ENCODE measurements around the gene CLDN15.
A peak's percentile ranks its signal among the peaks of the same experiment; 100 is the strongest.
"Not testable (repeated sequence)": the region's sequence is repeated elsewhere in the genome, so short reads cannot be mapped to it uniquely, and the experiment has no call there.

The CLDN15 gene

DNA sequence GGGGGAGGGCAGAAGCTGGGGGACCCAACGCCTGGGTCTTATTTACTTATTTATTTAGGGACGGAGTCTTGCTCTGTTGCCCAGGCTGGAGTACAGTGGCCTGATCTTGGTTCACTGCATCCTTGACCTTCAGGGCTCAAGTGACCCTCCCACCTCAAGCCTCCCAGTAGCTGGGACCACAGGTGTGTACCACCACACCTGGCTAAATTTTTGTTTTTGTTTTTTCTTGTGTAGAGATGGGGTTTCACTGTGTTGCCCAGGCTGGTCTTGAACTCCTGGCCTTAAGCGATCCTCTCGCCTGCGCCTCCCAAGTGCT, 35.0 kb downstream of the CLDN15 start:
- no peak for DNase-seq
- Histone ChIP-seq H3K36me3 (peaks cover 11% of the 10 kb centered on the region), H3K27me3 (ENCODE audit: insufficient read depth, low read depth, severe bottlenecking) (peaks cover 10% of the 10 kb centered on the region), H3K4me3 (ENCODE audit: low read depth, low read length) (no peak overlapping the region), H3K9me3 (ENCODE audit: severe bottlenecking) (no peaks in the 10 kb centered on the region), H3K27ac (no peak overlapping the region)
- TF ChIP-seq, protein P1, sequence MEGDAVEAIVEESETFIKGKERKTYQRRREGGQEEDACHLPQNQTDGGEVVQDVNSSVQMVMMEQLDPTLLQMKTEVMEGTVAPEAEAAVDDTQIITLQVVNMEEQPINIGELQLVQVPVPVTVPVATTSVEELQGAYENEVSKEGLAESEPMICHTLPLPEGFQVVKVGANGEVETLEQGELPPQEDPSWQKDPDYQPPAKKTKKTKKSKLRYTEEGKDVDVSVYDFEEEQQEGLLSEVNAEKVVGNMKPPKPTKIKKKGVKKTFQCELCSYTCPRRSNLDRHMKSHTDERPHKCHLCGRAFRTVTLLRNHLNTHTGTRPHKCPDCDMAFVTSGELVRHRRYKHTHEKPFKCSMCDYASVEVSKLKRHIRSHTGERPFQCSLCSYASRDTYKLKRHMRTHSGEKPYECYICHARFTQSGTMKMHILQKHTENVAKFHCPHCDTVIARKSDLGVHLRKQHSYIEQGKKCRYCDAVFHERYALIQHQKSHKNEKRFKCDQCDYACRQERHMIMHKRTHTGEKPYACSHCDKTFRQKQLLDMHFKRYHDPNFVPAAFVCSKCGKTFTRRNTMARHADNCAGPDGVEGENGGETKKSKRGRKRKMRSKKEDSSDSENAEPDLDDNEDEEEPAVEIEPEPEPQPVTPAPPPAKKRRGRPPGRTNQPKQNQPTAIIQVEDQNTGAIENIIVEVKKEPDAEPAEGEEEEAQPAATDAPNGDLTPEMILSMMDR (IDR thresholded peaks at IDR 0.05; ENCODE audit: low read depth, low read length): no peak

DNA sequence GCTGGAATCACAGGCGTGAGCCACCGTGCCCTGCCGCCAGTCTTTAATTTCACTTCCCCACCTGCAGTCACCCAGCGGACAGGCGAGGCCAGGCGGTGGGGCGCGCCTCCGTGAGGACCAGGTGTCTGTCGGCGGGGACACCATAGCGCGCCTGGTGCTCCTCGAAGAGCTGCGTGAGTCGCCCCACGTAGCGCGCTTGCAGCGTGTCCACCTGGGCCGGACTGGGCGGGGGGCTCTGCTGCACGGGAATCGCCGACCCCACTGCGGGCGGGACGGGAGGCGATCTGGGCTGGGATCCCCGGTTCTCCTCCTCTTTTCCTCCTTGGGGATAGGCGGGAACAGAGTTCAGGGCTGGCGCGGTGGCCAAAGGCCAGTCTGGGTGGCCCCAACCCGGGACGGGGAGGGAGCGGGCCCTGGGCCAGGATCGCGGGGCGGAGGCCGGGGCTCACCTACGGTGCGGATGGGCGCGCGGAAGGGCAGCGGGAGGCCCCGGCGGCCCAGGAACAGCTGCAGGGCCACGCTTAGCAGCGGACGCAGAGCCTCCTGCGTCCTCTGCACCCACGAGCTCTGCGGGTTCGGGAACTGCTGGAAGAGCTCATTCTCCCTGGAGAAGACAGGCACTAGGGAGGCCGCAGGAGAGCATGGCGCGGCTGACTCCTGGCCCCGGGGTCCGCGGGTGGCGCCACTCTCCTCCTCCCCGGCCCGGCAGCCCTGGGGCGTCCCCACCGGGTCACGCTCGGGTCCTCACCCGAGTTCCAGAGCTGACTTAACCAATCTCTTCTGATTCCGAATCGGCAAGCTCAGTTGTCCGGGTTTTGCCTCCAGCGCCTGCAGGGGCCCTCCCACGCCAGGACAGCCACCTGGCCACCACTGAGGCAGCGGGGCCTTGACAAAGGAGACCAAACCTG, 35.7 kb downstream of the CLDN15 start:
- no peak for DNase-seq
- no peak overlapping the region for H3K27ac ChIP-seq
- TF ChIP-seq, protein P1 (IDR thresholded peaks at IDR 0.05; ENCODE audit: low read depth, low read length): no peak
- peaks cover 10% of the 10 kb centered on the region for H3K27me3 ChIP-seq (ENCODE audit: insufficient read depth, low read depth, severe bottlenecking)
- H3K4me3 ChIP-seq (ENCODE audit: low read depth, low read length): peak overlapping the region; percentile 31
- peaks cover 8% of the 10 kb centered on the region for H3K36me3 ChIP-seq
- no peaks in the 10 kb centered on the region for H3K9me3 ChIP-seq (ENCODE audit: severe bottlenecking)

DNA sequence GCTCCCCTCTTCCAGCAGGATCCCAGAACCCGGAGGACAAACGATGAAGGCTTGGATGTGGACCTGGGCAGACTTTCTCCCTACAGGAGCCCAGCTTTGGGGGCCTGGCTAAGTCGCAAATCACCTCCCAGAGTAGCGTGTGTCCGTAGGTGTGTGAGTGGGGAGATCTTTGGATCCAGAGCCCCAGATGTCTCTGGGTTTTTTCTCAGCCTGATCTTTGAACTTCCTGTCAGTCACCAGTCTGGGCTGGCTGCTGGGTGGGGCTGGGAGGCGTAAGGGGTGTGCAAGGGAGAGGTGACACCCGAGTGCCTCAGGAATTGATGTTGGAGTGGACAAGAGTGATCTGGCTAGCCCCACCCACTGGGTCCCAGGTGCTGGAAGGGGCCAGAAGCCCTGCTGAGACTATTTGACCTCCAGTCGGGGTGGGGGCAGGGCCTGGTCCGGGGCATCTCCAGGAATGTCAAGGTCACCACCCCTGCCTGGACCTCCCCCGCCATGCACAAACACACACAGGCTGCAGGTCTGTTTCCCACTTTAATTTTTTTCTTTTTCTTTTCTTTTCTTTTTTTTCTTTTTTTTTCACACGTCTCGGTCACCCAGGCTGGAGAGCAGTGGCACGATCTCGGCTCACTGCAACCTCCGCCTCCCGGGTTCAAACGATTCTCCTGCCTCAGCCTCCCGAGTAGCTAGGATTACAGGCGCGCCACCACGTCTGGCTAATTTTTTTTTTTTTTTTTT, 36.6 kb downstream of the CLDN15 start, which contains the start of gene MOGAT3:
MOGAT3 (minus strand) TSS at position 175 of the 738 bp plus-strand sequence. CDS start 182 bp downstream, outside the sequence.
- TF ChIP-seq, protein P1 (IDR thresholded peaks at IDR 0.05; ENCODE audit: low read depth, low read length): no peak
- Histone ChIP-seq H3K27me3 (ENCODE audit: insufficient read depth, low read depth, severe bottlenecking) (peaks cover 10% of the 10 kb centered on the region), H3K9me3 (ENCODE audit: severe bottlenecking) (no peaks in the 10 kb centered on the region), H3K4me3 (ENCODE audit: low read depth, low read length) (peak within 1 kb of the TSS; percentile 31), H3K36me3 (peaks cover 4% of the 10 kb centered on the region), H3K27ac (no peak within 1 kb of the TSS)
- DNase-seq: no peak

DNA sequence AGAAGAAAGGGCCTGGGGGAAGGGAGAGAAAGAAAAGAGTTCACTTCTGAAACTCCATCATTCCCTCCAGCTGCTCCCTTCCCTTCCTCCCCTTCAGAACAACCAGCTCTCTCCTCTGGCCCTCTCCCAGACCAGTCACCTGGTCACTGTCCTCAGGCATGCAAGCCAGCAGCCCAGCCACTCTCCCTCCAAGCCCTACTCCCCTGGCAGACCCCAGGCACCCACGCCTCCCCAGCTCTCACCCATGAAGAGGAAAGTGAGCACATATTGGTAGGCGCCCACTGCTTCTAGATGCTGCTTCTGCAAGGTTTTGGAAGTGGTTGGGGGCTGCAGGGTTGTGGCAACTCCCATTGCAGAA, 37.1 kb downstream of the CLDN15 start:
- peaks cover 10% of the 10 kb centered on the region for H3K27me3 ChIP-seq (ENCODE audit: insufficient read depth, low read depth, severe bottlenecking)
- no peaks in the 10 kb centered on the region for H3K36me3 ChIP-seq
- no peaks in the 10 kb centered on the region for H3K9me3 ChIP-seq (ENCODE audit: severe bottlenecking)
- no peak overlapping the region for H3K27ac ChIP-seq
- H3K4me3 ChIP-seq (ENCODE audit: low read depth, low read length): no peak overlapping the region
- TF ChIP-seq, protein P1 (IDR thresholded peaks at IDR 0.05; ENCODE audit: low read depth, low read length): no peak
- DNase-seq: no peak

DNA sequence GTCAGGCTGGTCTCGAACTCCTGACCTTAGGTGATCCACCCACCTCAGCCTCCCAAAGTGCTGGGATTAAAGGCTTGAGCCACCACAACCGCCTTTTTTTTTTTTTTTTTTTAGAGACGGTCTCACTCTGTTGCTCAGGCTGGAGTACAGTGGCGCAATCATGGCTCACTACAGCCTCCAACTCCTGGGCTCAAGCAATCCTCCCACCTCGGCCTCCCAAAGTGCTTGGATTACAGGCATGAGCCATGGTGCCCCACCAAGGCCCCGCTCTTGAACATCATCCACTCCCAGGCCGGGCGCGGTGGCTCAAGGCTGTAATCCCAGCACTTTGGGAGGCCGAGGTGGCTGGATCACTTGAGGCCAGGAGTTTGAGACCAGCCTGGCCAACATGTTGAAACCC, 38.1 kb downstream of the CLDN15 start:
- not testable (repeated sequence) for H3K4me3 ChIP-seq (ENCODE audit: low read depth, low read length); H3K9me3 ChIP-seq (ENCODE audit: severe bottlenecking); H3K27ac ChIP-seq; H3K27me3 ChIP-seq (ENCODE audit: insufficient read depth, low read depth, severe bottlenecking); DNase-seq; H3K36me3 ChIP-seq

DNA sequence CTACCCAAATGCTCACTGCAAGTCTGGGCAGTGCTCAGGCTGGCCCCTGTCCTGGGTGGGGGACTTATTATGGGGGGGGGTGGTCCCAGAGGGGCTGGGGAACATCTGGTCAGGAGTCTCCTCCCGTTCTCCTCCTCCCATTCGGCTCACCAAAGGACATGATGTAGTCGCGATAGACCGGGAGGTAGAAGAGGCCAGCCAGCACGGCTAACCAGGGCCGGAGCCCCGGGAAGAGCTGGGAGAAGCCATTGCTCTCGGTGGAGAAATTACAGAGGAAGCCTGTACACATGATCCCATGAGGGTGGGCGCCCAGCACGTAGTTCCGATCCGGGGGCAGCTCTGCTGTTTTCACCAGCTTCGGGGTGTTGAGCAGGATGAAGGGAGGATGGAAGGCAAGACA, 39.1 kb downstream of the CLDN15 start:
- no peaks in the 10 kb centered on the region for H3K36me3 ChIP-seq

More for the DNA sequence above, 39.1 kb downstream of the CLDN15 start:
- Histone ChIP-seq H3K4me3 (ENCODE audit: low read depth, low read length) (no peak overlapping the region), H3K27ac (no peak overlapping the region), H3K27me3 (ENCODE audit: insufficient read depth, low read depth, severe bottlenecking) (peaks cover 11% of the 10 kb centered on the region), H3K9me3 (ENCODE audit: severe bottlenecking) (no peaks in the 10 kb centered on the region)
- TF ChIP-seq, protein P1 (IDR thresholded peaks at IDR 0.05; ENCODE audit: low read depth, low read length): no peak
- DNase-seq: no peak

Data from WERI-Rb-1 (cell line).